ENCODE measurements around the gene IFT74. TPM values are rescaled to one million over a fixed set of nuclear protein-coding genes. Genes with fewer than 3 reads are reported as not detected.

IFT74 gene
- total RNA-seq, 5 donors from 2014 or later (not counting 1 experiment from before 2014, with no cell fraction given) = 6.2 to 11.1 (median 8.9) TPM

DNA sequence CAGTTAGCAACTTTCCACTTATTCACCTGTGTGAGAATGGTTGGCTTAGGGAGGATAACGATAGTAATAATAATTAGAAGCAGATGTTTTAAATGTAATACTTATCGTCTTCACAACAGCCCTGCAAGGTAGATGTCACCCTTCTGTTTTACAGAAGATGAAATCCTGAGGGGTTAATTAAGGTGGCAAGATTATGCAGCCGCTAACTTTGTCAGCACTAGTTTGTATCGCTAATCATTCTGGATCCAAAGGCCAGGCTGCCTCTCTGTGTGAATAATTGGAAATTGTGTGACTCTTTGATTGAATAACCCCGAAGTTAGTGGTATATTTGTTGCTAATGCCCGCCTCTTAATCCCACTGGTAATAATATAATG is 635 bp downstream of the IFT74 start:
- no peaks in the 10 kb centered on the region for H3K36me3 ChIP-seq (ENCODE audit: control insufficient read depth in 2 of 2, extremely low read depth in 1 of 2, insufficient read depth in 1 of 2, low read length in 1 of 2)
- no CpG with 5 or more reads among the region's 6 CpGs for WGBS (ENCODE audit: insufficient coverage)
- POLR2A ChIA-PET = no interaction called here
- peaks cover 7 to 12% of the 10 kb centered on the region in 2 experiments for H3K4me1 ChIP-seq (ENCODE audit: control insufficient read depth in 1 of 2, extremely low read depth in 1 of 2, insufficient read depth in 2 of 2, low read length in 2 of 2)
- H3K9me3 ChIP-seq = no peaks in the 10 kb centered on the region
- DNase-seq (no peak), ATAC-seq (replicated peaks in 1 of 4) (no peak)
- peak overlapping the region; percentile 87 to 91 (median 89) for H3K4me3 Mint-ChIP-seq
- no peaks in the 10 kb centered on the region for H3K27me3 ChIP-seq (replicated peaks in 1 of 2; ENCODE audit: control insufficient read depth in 2 of 2, extremely low read depth in 1 of 2, insufficient read depth in 2 of 2, low read length in 1 of 2)
- no peaks in the 10 kb centered on the region for H3K9me3 Mint-ChIP-seq
- peak overlapping the region; percentile 67 for H3K27ac ChIP-seq (ENCODE audit: low read length)
- H3K27me3 Mint-ChIP-seq = no peaks in the 10 kb centered on the region
- peak overlapping the region; percentile 52 to 65 for H3K4me3 ChIP-seq (ENCODE audit: control insufficient read depth in 1 of 2, extremely low read depth in 1 of 2, low read length in 1 of 2)
- CTCF ChIA-PET = no interaction called here
- H3K36me3 Mint-ChIP-seq = peaks cover 5% of the 10 kb centered on the region
- H3K27ac Mint-ChIP-seq = peak overlapping the region; percentile 93 to 96
- peaks cover 20 to 40% (median 39%) of the 10 kb centered on the region in 3 donors for H3K4me1 Mint-ChIP-seq

DNA sequence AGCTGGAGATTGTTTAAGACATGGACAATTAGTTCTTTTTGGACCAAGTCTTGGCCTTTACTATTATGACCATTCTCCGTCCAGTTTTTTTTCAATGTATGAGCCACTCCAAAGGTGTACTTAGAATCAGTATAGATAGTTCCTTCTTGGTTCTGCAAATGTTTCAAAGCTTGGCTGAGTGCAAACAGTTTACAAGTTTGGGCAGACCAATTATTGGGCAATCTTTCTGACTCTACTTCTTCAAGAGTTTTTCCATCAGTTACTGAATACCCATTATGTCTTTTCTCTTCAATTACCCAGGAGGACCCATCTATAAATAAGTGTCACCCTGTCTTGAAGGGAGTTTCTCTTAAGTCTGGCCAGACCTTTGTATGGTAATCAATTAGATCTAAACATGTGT is 15.5 kb downstream of the IFT74 start:
- Mint-ChIP-seq H3K27ac (no peak overlapping the region), H3K4me3 (no peak overlapping the region), H3K27me3 (no peaks in the 10 kb centered on the region), H3K4me1 (peaks cover 2 to 15% (median 4%) of the 10 kb centered on the region in 3 donors), H3K36me3 (peaks cover 48% of the 10 kb centered on the region), H3K9me3 (peaks cover 0 to 8% (median 3%) of the 10 kb centered on the region in 3 donors)
- no peak overlapping the region for H3K27ac ChIP-seq (ENCODE audit: low read length)
- no peak overlapping the region for H3K4me3 ChIP-seq (ENCODE audit: control insufficient read depth in 1 of 2, extremely low read depth in 1 of 2, low read length in 1 of 2)
- no peaks in the 10 kb centered on the region for H3K36me3 ChIP-seq (ENCODE audit: control insufficient read depth in 2 of 2, extremely low read depth in 1 of 2, insufficient read depth in 1 of 2, low read length in 1 of 2)
- ATAC-seq (replicated peaks in 1 of 4) (no peak), DNase-seq (no peak)
- CTCF ChIA-PET = no interaction called here
- peaks cover 3% of the 10 kb centered on the region for H3K9me3 ChIP-seq
- POLR2A ChIA-PET = no interaction called here
- no peaks in the 10 kb centered on the region for H3K4me1 ChIP-seq (ENCODE audit: control insufficient read depth in 1 of 2, extremely low read depth in 1 of 2, insufficient read depth in 2 of 2, low read length in 2 of 2)
- no CpG with 5 or more reads among the region's 1 CpG for WGBS (ENCODE audit: insufficient coverage)
- H3K27me3 ChIP-seq (replicated peaks in 1 of 2; ENCODE audit: control insufficient read depth in 2 of 2, extremely low read depth in 1 of 2, insufficient read depth in 2 of 2, low read length in 1 of 2) = no peaks in the 10 kb centered on the region

DNA sequence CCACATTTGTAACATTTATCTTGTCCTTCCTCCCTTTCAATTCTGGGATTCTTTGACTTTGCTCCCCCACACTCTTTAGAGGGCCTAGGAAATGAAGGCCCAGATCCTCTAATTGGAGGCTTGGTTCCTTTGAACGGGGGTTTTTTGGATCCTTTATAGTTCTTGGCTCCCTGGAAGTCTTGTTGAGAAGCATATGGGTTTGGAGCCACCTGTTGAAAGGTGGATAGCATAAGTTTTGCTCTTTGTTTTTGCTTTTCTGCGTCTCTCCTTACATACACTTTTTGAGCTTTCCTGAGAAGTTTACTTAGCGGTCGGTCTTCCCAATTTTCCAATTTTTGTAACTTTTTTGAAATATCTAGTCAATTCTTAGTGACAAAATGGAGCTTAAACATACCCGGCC is 17.8 kb downstream of the IFT74 start:
- no peak overlapping the region for H3K27ac ChIP-seq (ENCODE audit: low read length)
- H3K36me3 Mint-ChIP-seq = peaks cover 41% of the 10 kb centered on the region
- no peak overlapping the region for H3K27ac Mint-ChIP-seq
- POLR2A ChIA-PET = interaction anchor here in 1 of 2 donors (0.5 kb wide), 1 partner anchor 23 kb away, joined by 4 read pairs; no protein-coding TSS in a partner anchor
- no peak overlapping the region for H3K4me3 ChIP-seq (ENCODE audit: control insufficient read depth in 1 of 2, extremely low read depth in 1 of 2, low read length in 1 of 2)
- no peaks in the 10 kb centered on the region for H3K27me3 ChIP-seq (replicated peaks in 1 of 2; ENCODE audit: control insufficient read depth in 2 of 2, extremely low read depth in 1 of 2, insufficient read depth in 2 of 2, low read length in 1 of 2)
- H3K4me3 Mint-ChIP-seq = no peak overlapping the region
- no peaks in the 10 kb centered on the region for H3K36me3 ChIP-seq (ENCODE audit: control insufficient read depth in 2 of 2, extremely low read depth in 1 of 2, insufficient read depth in 1 of 2, low read length in 1 of 2)
- H3K4me1 ChIP-seq (ENCODE audit: control insufficient read depth in 1 of 2, extremely low read depth in 1 of 2, insufficient read depth in 2 of 2, low read length in 2 of 2) = no peaks in the 10 kb centered on the region
- 83% methylated on average over 2 of the region's 5 CpGs for WGBS (ENCODE audit: insufficient coverage)
- CTCF ChIA-PET = interaction anchor here in 1 of 2 donors (1.1 kb wide), 1 partner anchor 15 kb away, joined by 3 read pairs; no protein-coding TSS in a partner anchor
- peaks cover 0 to 8% (median 3%) of the 10 kb centered on the region in 3 donors for H3K9me3 Mint-ChIP-seq
- DNase-seq (no peak), ATAC-seq (replicated peaks in 1 of 4) (no peak)
- H3K4me1 Mint-ChIP-seq = peaks cover 0 to 1% (median 0%) of the 10 kb centered on the region in 3 donors
- H3K9me3 ChIP-seq = peaks cover 3% of the 10 kb centered on the region
- H3K27me3 Mint-ChIP-seq = no peaks in the 10 kb centered on the region

DNA sequence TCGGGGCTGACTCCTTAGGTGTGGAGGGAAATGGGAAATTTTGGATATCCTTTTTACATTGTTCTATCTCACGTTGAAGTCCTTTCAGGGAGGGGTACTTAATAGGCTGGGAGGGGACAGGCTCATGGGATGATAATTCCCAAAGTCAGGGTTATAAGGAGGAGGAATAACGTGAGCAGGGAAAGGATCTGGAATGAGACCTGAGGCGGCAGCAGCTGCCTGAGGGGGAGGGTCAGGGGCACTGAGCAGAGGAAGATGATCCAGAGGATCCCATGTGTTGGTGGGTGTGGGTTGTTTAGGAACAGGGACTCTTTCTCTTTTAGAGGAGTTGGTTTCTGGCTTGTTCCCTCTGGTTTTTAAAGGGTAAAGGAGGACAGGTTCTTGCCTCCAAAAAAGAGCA is 18.7 kb downstream of the IFT74 start:
- ATAC-seq (replicated peaks in 1 of 4) = no peak
- Mint-ChIP-seq H3K36me3 (peaks cover 37% of the 10 kb centered on the region), H3K27ac (no peak overlapping the region), H3K4me1 (no peaks in the 10 kb centered on the region), H3K27me3 (no peaks in the 10 kb centered on the region), H3K9me3 (peaks cover 0 to 2% (median under 1%) of the 10 kb centered on the region in 3 donors), H3K4me3 (no peak overlapping the region)
- Histone ChIP-seq H3K4me1 (ENCODE audit: control insufficient read depth in 1 of 2, extremely low read depth in 1 of 2, insufficient read depth in 2 of 2, low read length in 2 of 2) (no peaks in the 10 kb centered on the region), H3K27me3 (replicated peaks in 1 of 2; ENCODE audit: control insufficient read depth in 2 of 2, extremely low read depth in 1 of 2, insufficient read depth in 2 of 2, low read length in 1 of 2) (no peaks in the 10 kb centered on the region), H3K36me3 (ENCODE audit: control insufficient read depth in 2 of 2, extremely low read depth in 1 of 2, insufficient read depth in 1 of 2, low read length in 1 of 2) (no peaks in the 10 kb centered on the region), H3K4me3 (ENCODE audit: control insufficient read depth in 1 of 2, extremely low read depth in 1 of 2, low read length in 1 of 2) (no peak overlapping the region), H3K9me3 (peaks cover 3% of the 10 kb centered on the region), H3K27ac (ENCODE audit: low read length) (no peak overlapping the region)
- DNase-seq = no peak
- POLR2A ChIA-PET = no interaction called here
- 82% methylated on average over 3 of the region's 4 CpGs for WGBS (ENCODE audit: insufficient coverage)
- CTCF ChIA-PET = no interaction called here

DNA sequence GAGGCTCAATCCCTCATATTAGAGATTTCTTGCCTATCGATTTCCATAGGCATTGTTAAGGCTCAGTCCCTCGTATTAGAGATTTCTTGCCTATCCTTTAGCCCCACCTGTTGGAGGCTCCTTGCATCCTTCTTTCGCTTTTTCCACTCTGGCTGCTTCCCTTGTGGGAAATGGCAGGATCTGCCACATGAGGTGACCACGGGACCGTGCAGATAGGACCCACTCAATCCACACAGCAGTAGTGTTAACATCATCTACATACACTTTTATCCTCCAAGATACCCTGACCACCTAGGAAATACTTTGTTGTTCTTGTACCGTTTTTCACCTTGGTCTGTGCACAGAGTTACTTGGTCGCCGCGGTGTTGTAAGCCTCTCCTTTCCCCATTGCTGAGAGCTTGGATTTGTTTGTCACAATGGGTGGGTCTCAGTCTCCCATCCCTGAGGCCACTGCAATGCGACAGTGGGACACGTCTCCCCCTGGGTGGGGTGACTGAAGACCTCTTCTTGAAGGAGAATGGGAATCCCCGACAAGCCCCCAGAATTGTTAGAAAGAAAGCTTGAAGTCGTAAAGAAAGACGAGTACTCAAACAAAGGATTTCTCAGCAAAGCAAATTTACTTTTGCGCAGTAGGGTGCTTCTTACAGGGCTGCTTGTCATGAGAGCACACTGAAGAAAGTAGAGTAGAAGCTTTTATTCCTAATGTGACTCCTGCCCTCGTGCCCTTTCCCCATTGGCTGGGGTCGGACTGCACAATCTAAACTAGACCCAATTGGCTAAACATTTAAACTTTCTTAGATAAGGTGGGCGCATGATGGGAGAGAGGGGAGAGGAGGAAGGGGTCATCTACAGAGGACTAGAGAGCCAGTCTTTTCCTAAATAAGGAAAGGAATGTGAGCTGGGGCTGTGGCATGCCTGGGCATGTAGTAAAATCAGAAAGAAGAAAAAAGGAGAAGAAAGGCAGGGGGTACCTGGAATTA is 19.8 kb downstream of the IFT74 start:
- ChIA-PET POLR2A (no interaction called here), CTCF (interaction anchor here in 1 of 2 donors (0.6 kb wide), 1 partner anchor 20 kb away, joined by 3 read pairs; no protein-coding TSS in a partner anchor)
- H3K27ac ChIP-seq (ENCODE audit: low read length) = no peak overlapping the region
- peak in 1 of 35 experiments; percentile 40 for DNase-seq
- no peaks in the 10 kb centered on the region for H3K36me3 ChIP-seq (ENCODE audit: control insufficient read depth in 2 of 2, extremely low read depth in 1 of 2, insufficient read depth in 1 of 2, low read length in 1 of 2)
- Mint-ChIP-seq H3K9me3 (no peaks in the 10 kb centered on the region), H3K27me3 (no peaks in the 10 kb centered on the region), H3K4me1 (no peaks in the 10 kb centered on the region), H3K36me3 (peaks cover 40% of the 10 kb centered on the region), H3K27ac (no peak overlapping the region), H3K4me3 (no peak overlapping the region)
- H3K27me3 ChIP-seq (replicated peaks in 1 of 2; ENCODE audit: control insufficient read depth in 2 of 2, extremely low read depth in 1 of 2, insufficient read depth in 2 of 2, low read length in 1 of 2) = no peaks in the 10 kb centered on the region
- ATAC-seq (replicated peaks in 1 of 4) = no peak
- no peaks in the 10 kb centered on the region for H3K9me3 ChIP-seq
- WGBS (ENCODE audit: insufficient coverage) = 95% methylated on average over 13 of the region's 18 CpGs
- H3K4me1 ChIP-seq (ENCODE audit: control insufficient read depth in 1 of 2, extremely low read depth in 1 of 2, insufficient read depth in 2 of 2, low read length in 2 of 2) = no peaks in the 10 kb centered on the region
- no peak overlapping the region for H3K4me3 ChIP-seq (ENCODE audit: control insufficient read depth in 1 of 2, extremely low read depth in 1 of 2, low read length in 1 of 2)

DNA sequence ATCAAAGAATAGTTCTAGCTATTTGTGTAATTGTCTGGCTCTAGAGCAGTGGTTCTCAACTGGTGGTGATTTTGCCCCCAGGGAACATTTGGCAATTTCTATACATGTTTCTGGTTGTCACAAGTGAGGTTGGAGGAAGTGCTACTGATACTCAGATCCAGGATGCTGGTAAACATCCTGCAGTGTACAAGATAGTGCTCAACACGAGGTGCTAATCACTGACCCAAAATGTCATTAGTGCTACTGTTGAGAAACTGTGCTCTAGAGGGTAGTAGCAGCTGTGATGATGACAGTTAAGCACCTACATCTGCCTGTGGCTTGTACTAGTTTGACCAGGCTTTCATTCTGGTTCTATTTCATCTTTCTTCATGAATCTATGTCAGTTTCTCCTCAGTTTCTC is 27.1 kb downstream of the IFT74 start:
- no CpG with 5 or more reads among the region's 1 CpG for WGBS (ENCODE audit: insufficient coverage)
- H3K36me3 Mint-ChIP-seq = peaks cover 36% of the 10 kb centered on the region
- no peaks in the 10 kb centered on the region for H3K27me3 ChIP-seq (replicated peaks in 1 of 2; ENCODE audit: control insufficient read depth in 2 of 2, extremely low read depth in 1 of 2, insufficient read depth in 2 of 2, low read length in 1 of 2)
- ChIA-PET POLR2A (no interaction called here), CTCF (no interaction called here)
- peaks cover 5 to 10% of the 10 kb centered on the region in 2 donors for H3K36me3 ChIP-seq (ENCODE audit: control insufficient read depth in 2 of 2, extremely low read depth in 1 of 2, insufficient read depth in 1 of 2, low read length in 1 of 2)
- ATAC-seq (replicated peaks in 1 of 4) (no peak), DNase-seq (no peak)
- H3K27ac ChIP-seq (ENCODE audit: low read length) = no peak overlapping the region
- no peaks in the 10 kb centered on the region for H3K4me1 Mint-ChIP-seq
- no peaks in the 10 kb centered on the region for H3K9me3 ChIP-seq
- no peaks in the 10 kb centered on the region for H3K4me1 ChIP-seq (ENCODE audit: control insufficient read depth in 1 of 2, extremely low read depth in 1 of 2, insufficient read depth in 2 of 2, low read length in 2 of 2)
- peaks cover 0 to 3% (median 0%) of the 10 kb centered on the region in 3 donors for H3K9me3 Mint-ChIP-seq
- H3K4me3 ChIP-seq (ENCODE audit: control insufficient read depth in 1 of 2, extremely low read depth in 1 of 2, low read length in 1 of 2) = no peak overlapping the region
- no peak overlapping the region for H3K27ac Mint-ChIP-seq
- no peak overlapping the region for H3K4me3 Mint-ChIP-seq
- H3K27me3 Mint-ChIP-seq = no peaks in the 10 kb centered on the region
